Loucy (cell line): ENCODE data around the gene SPAG9.

ENCODE experiments used
- H2AFZ ChIP-seq: fragments of 200-600 bp; sonication (generic); 2 replicates; pipeline ENCODE4 v1.6.0; 2016; ENCODE audit warnings: antibody characterized with exemption, mild to moderate bottlenecking, low read length, moderate library complexity
- H3F3A ChIP-seq: fragments of 200-600 bp; 2 replicates; pipeline ENCODE4 v1.6.0; 2016; ENCODE audit warnings: antibody characterized with exemption, low read depth, mild to moderate bottlenecking
- H3K27me3 ChIP-seq: fragments of 200-600 bp; sonication (generic); 2 replicates; pipeline ENCODE4 v1.6.1; 2014; ENCODE audit warnings: low read length, mild to moderate bottlenecking; ENCODE audit not compliant: insufficient read depth, poor library complexity, severe bottlenecking
- H3K36me3 ChIP-seq: fragments of 200-600 bp; sonication (generic); 2 replicates; pipeline ENCODE4 v1.6.1; 2016; ENCODE audit warnings: low read length; ENCODE audit not compliant: insufficient read depth
- H3K4me1 ChIP-seq: fragments of 200-600 bp; sonication (generic); 2 replicates; pipeline ENCODE4 v1.5.1; 2014; ENCODE audit warnings: low read length, mild to moderate bottlenecking; ENCODE audit not compliant: insufficient read depth, poor library complexity, severe bottlenecking
- H3K4me2 ChIP-seq: fragments of 200-600 bp; sonication (generic); 2 replicates; pipeline ENCODE4 v1.6.0; 2014; ENCODE audit warnings: antibody characterized with exemption, low read length, low read depth, mild to moderate bottlenecking; ENCODE audit not compliant: poor library complexity, severe bottlenecking
- H3K4me3 ChIP-seq: fragments of 200-600 bp; sonication (generic); 2 replicates; pipeline ENCODE4 v1.5.1; 2014; ENCODE audit warnings: low read length, mild to moderate bottlenecking, mixed read lengths; ENCODE audit not compliant: poor library complexity, severe bottlenecking
- H3K79me2 ChIP-seq: fragments of 200-600 bp; sonication (generic); 2 replicates; pipeline ENCODE4 v1.6.1; 2014; ENCODE audit warnings: low read length; ENCODE audit not compliant: insufficient read depth
- H3K9ac ChIP-seq: fragments of 200-600 bp; sonication (generic); 2 replicates; pipeline ENCODE4 v1.6.0; 2014; ENCODE audit warnings: mild to moderate bottlenecking, low read depth, low read length, moderate library complexity; ENCODE audit not compliant: poor library complexity, severe bottlenecking
- H3K9me2 ChIP-seq: fragments of 200-600 bp; sonication (generic); replicated peaks from 2 replicates; pipeline ENCODE4 v1.6.1; 2016; ENCODE audit warnings: low read depth, low read length, mixed read lengths
- H3K9me3 ChIP-seq: fragments of 200-600 bp; sonication (generic); 2 replicates; pipeline ENCODE4 v1.6.1; 2014; ENCODE audit warnings: mild to moderate bottlenecking, antibody characterized with exemption, low read length, low read depth; ENCODE audit not compliant: insufficient read depth
- H4K20me1 ChIP-seq: fragments of 200-600 bp; sonication (generic); 2 replicates; pipeline ENCODE4 v1.6.0; 2014; ENCODE audit warnings: antibody characterized with exemption, low read length, mild to moderate bottlenecking; ENCODE audit not compliant: insufficient read depth, poor library complexity, severe bottlenecking
- EZH2phosphoT487 ChIP-seq: fragments of 200-600 bp; IDR thresholded peaks from 2 replicates; pipeline ENCODE4 v1.6.1; 2018; ENCODE audit warnings: antibody characterized with exemption, mild to moderate bottlenecking, moderate library complexity, borderline replicate concordance
- TF ChIP-seq, protein P1 (sequence below): fragments of 200-600 bp; sonication (generic); conservative IDR thresholded peaks from 2 replicates; pipeline ENCODE4 v1.5.1; 2014; ENCODE audit warnings: mild to moderate bottlenecking, antibody characterized with exemption, low read length

Gene SPAG9

GRCh38 chr17:51000835-51001638 is 119.6 kb downstream of the SPAG9 start:
- Histone ChIP-seq H3K4me3 (no peak overlapping the region), H3K4me1 (no peaks in the 10 kb centered on the region), H3K27me3 (no peaks in the 10 kb centered on the region), H3K9me3 (no peaks in the 10 kb centered on the region), H3K9ac (no peak overlapping the region), H3K36me3 (peaks cover 74% of the 10 kb centered on the region), H2AFZ (no peak overlapping the region), H3F3A (no peaks in the 10 kb centered on the region; the same call in 1 of the 2 replicates), H3K9me2 (no peaks in the 10 kb centered on the region), H3K4me2 (no peak overlapping the region), H3K79me2 (no peaks in the 10 kb centered on the region), H4K20me1 (no peaks in the 10 kb centered on the region)
- TF ChIP-seq EZH2phosphoT487, result no peak
- TF ChIP-seq, protein P1, sequence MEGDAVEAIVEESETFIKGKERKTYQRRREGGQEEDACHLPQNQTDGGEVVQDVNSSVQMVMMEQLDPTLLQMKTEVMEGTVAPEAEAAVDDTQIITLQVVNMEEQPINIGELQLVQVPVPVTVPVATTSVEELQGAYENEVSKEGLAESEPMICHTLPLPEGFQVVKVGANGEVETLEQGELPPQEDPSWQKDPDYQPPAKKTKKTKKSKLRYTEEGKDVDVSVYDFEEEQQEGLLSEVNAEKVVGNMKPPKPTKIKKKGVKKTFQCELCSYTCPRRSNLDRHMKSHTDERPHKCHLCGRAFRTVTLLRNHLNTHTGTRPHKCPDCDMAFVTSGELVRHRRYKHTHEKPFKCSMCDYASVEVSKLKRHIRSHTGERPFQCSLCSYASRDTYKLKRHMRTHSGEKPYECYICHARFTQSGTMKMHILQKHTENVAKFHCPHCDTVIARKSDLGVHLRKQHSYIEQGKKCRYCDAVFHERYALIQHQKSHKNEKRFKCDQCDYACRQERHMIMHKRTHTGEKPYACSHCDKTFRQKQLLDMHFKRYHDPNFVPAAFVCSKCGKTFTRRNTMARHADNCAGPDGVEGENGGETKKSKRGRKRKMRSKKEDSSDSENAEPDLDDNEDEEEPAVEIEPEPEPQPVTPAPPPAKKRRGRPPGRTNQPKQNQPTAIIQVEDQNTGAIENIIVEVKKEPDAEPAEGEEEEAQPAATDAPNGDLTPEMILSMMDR, result peak; percentile 77

DNA sequence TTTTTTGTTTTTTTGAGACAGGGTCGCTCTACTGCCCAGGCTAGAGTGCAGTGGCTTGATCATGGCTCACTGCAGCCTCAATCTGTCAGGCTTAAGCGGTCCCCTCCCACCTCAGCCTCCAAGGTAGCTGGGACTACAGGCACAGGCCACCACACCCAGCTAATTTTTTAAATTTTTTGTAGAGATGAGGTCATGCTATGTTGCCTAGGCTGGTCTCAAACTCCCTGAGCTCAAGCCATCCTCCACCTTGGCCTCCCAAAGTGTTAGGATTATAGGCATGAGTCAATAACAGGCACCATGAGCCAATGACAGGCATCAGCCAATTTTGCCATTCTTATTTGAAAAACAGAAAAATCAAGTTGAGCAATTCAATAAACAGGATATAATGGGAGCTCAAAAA is 125.0 kb downstream of the SPAG9 start:
- Histone ChIP-seq H3K9me3 (no peaks in the 10 kb centered on the region), H3F3A (no peaks in the 10 kb centered on the region), H3K9ac (no peak overlapping the region), H3K9me2 (no peaks in the 10 kb centered on the region), H3K79me2 (no peaks in the 10 kb centered on the region), H3K4me1 (no peaks in the 10 kb centered on the region), H4K20me1 (no peaks in the 10 kb centered on the region), H3K4me2 (no peak overlapping the region), H2AFZ (no peak overlapping the region), H3K36me3 (peaks cover 87% of the 10 kb centered on the region), H3K27me3 (no peaks in the 10 kb centered on the region), H3K4me3 (no peak overlapping the region)
- TF ChIP-seq, protein P1, result no peak
- no peak for TF ChIP-seq EZH2phosphoT487

DNA sequence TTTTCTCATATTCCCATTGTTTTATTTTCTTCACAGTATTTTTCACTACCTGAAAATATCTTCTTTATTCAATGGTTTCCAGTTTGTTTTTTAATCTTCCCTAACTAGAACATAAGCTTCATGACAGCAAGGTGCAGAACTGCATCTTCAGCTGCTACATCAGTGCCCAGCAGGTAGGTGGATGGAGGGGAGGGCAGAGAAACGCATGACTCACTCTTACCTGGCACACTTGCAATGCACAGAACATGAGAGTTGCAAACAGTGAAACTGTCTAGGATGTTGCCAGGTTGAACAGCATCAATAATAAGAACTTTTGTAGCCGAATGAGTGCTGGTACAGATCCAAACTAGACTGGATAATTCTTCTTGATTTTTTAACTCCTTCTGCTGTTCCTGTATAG is 127.1 kb downstream of the SPAG9 start:
- Histone ChIP-seq H3K9me3 (no peaks in the 10 kb centered on the region), H3K4me2 (no peak overlapping the region), H3K4me3 (no peak overlapping the region), H3K4me1 (no peaks in the 10 kb centered on the region), H3F3A (no peaks in the 10 kb centered on the region), H3K36me3 (peaks cover 87% of the 10 kb centered on the region), H3K9ac (no peak overlapping the region), H3K9me2 (no peaks in the 10 kb centered on the region), H3K27me3 (no peaks in the 10 kb centered on the region), H2AFZ (no peak overlapping the region), H4K20me1 (no peaks in the 10 kb centered on the region), H3K79me2 (no peaks in the 10 kb centered on the region)
- TF ChIP-seq EZH2phosphoT487, result no peak
- TF ChIP-seq, protein P1, result no peak
